ENCODE data around the gene CD8B2.
"Not testable (repeated sequence)": the region's sequence is repeated elsewhere in the genome, so short reads cannot be mapped to it uniquely, and the experiment has no call there.

Gene CD8B2

GRCh38 chr2:106513391-106513790 is 26.2 kb downstream of the CD8B2 start:
- not testable (repeated sequence) for DNase-seq

- not testable (repeated sequence) for DNase-seq
These were observed 27.7 kb downstream of the CD8B2 start for GRCh38 chr2:106514827-106515226.

- DNase-seq: no peak
These were observed 29.3 kb downstream of the CD8B2 start for GRCh38 chr2:106516436-106516835.

GRCh38 chr2:106516864-106517263 is 29.7 kb downstream of the CD8B2 start:
- no peak for DNase-seq

GRCh38 chr2:106517329-106517728 is 30.2 kb downstream of the CD8B2 start:
- no peak for DNase-seq

GRCh38 chr2:106519767-106520166 is 32.6 kb downstream of the CD8B2 start:
- no peak for DNase-seq

GRCh38 chr2:106521016-106521415 is 33.9 kb downstream of the CD8B2 start:
- no peak for DNase-seq

GRCh38 chr2:106523976-106524665 is 37.0 kb downstream of the CD8B2 start:
- no peak for DNase-seq

- no peak for DNase-seq
These were observed 43.7 kb downstream of the CD8B2 start for GRCh38 chr2:106530866-106531265.

- peak; percentile 31 for DNase-seq
These were observed 44.6 kb downstream of the CD8B2 start for GRCh38 chr2:106531676-106532214.

GRCh38 chr2:106532236-106532635 is 45.1 kb downstream of the CD8B2 start:
- DNase-seq: no peak

- no peak for DNase-seq
These were observed 47.3 kb downstream of the CD8B2 start for GRCh38 chr2:106534471-106534870.

- DNase-seq: no peak
These were observed 49.3 kb downstream of the CD8B2 start for GRCh38 chr2:106536490-106536889.

GRCh38 chr2:106537047-106537446 is 49.9 kb downstream of the CD8B2 start:
- no peak for DNase-seq

- no peak for DNase-seq
These were observed 50.6 kb downstream of the CD8B2 start for GRCh38 chr2:106537791-106538191.

GRCh38 chr2:106540886-106541285 is 53.7 kb downstream of the CD8B2 start:
- no peak for DNase-seq

- no peak for DNase-seq
These were observed 54.2 kb downstream of the CD8B2 start for GRCh38 chr2:106541333-106541732.

- peak; percentile 42 for DNase-seq
These were observed 55.7 kb downstream of the CD8B2 start for GRCh38 chr2:106542746-106543359.

GRCh38 chr2:106545007-106545406 is 57.8 kb downstream of the CD8B2 start:
- DNase-seq: no peak

GRCh38 chr2:106546391-106546990 is 59.3 kb downstream of the CD8B2 start:
- DNase-seq: no peak

GRCh38 chr2:106547164-106547903 is 60.2 kb downstream of the CD8B2 start:
- DNase-seq: peak; percentile 17

- DNase-seq: no peak
These were observed 64.4 kb downstream of the CD8B2 start for GRCh38 chr2:106551417-106552130.

All from fibroblast of skin of back (primary cell).